NOMO-1 treated with dmso at 0.1 percent for 144 hours (cell line): ENCODE data around the gene FAM171A2.

Source experiments
- DNase-seq: peaks from one replicate; lab custom pipeline; 2025; ENCODE audit not compliant: unreplicated experiment; lab: John Stamatoyannopoulos, UW

The FAM171A2 gene

GRCh38 chr17:44308320-44308818 lies 55.3 kb downstream of the FAM171A2 start, which contains the start of gene RUNDC3A:
RUNDC3A (plus strand) TSS chr17:44308601; CDS start chr17:44308833, 232 bp downstream.
- DNase-seq = peak; percentile 49

DNA sequence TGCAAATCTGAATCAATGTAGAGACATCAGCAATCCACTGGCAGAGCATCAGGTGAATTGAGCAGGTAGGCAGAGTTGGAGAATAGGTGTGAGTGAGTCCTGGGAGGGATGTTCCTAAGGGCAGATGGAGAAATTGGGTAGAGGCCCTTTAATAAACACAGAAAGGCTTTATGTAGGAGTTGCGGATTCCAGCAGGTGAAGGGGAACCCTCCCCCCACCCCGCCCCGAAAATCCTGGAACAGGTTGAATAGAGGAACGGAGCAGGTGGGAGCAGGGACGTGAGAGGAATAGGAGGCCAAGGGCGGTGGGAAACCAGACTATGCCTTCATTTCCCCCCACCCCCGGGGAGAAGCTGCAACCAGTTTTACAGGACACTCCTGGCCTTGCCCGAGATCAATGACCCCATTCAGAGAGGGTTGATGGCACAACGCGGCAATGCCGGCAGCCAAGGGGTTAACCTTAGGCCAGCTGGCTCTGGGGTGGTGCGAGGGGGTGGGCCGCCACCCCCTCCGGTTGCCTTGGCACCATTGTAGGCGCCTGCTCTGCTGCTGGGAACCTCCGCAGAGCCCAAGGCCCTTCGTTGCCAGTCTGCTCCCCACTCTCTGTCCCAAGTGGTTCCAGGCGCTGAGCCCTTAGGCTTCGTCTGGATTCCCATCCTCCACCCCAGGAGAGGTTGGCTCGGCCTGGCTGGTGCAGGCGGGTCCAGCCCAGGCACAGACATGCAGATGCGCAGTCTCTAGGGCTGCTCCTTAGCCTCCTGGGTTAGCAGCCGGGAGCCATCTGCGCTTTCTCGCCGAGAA lies 56.1 kb downstream of the FAM171A2 start:
- DNase-seq = no peak

DNA sequence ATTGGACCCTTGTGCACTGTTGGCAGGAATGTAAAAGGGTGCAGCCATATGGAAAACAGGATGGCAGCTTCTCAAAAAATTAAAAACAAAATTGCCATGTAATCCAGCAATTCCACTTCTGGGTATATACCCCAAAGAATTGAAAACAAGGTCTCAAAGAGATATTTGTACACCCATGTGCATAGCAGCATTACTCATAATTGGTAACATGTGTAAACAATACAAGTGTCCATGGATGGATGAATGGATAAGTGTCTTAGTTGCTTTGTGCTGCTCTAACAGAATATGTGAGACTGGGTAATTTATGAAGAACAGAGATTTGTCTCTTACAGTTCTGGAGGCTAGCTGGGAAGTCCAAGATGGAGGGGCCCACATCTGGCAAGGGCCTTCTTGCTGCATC lies 59.0 kb downstream of the FAM171A2 start:
- DNase-seq = no peak
